Measurements from ENCODE around the gene GBP6.

GBP6 gene

GRCh38 chr1:89351597-89352311, 12.1 kb upstream of the GBP6 start:
- Histone ChIP-seq H3K36me3 (ENCODE audit: control insufficient read depth in 1 of 2, insufficient read depth in 2 of 2, low read length in 2 of 2) (no peaks in the 10 kb centered on the region), H3K4me3 (ENCODE audit: low read depth in 1 of 2, low read length in 2 of 2) (no peak overlapping the region), H3K27ac (ENCODE audit: low read depth, low read length) (no peak overlapping the region), H3K9ac (ENCODE audit: low read depth in 1 of 2, low read length in 2 of 2) (no peak overlapping the region), H3K9me3 (ENCODE audit: control insufficient read depth in 1 of 2, low read length in 2 of 2) (no peaks in the 10 kb centered on the region), H3K4me1 (ENCODE audit: control insufficient read depth in 1 of 2, insufficient read depth in 2 of 2, low read length in 2 of 2) (no peaks in the 10 kb centered on the region), H3K27me3 (ENCODE audit: control insufficient read depth in 1 of 2, insufficient read depth in 2 of 2, low read length in 2 of 2) (no peaks in the 10 kb centered on the region)

- Histone ChIP-seq H3K27me3 (ENCODE audit: control insufficient read depth in 1 of 2, insufficient read depth in 2 of 2, low read length in 2 of 2) (no peaks in the 10 kb centered on the region), H3K4me1 (ENCODE audit: control insufficient read depth in 1 of 2, insufficient read depth in 2 of 2, low read length in 2 of 2) (no peaks in the 10 kb centered on the region), H3K9me3 (ENCODE audit: control insufficient read depth in 1 of 2, low read length in 2 of 2) (no peaks in the 10 kb centered on the region), H3K36me3 (ENCODE audit: control insufficient read depth in 1 of 2, insufficient read depth in 2 of 2, low read length in 2 of 2) (no peaks in the 10 kb centered on the region), H3K27ac (ENCODE audit: low read depth, low read length) (no peak overlapping the region), H3K4me3 (ENCODE audit: low read depth in 1 of 2, low read length in 2 of 2) (no peak overlapping the region), H3K9ac (ENCODE audit: low read depth in 1 of 2, low read length in 2 of 2) (no peak overlapping the region)
These were observed 11.4 kb upstream of the GBP6 start for GRCh38 chr1:89352421-89352820.

DNA sequence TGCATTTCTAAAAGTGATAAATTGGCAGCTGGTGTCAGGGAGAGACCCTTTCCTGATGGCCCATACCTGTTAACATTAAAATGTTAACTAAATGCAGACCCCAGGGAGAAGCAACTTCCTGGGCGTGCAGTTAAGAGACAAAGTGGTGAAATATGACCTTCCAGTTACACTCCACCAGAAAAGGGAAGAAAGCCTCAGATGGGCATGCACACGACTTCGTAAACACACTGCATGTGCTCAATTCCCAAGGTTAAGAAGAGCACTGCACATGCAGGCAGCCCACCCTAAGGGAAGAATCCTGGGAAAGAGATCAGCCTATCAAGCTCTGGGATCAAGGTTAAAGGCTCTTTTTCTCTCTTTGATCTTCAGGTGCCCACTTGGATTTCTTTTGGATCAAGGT, 9.7 kb upstream of the GBP6 start:
- no peaks in the 10 kb centered on the region for H3K36me3 ChIP-seq (ENCODE audit: control insufficient read depth in 1 of 2, insufficient read depth in 2 of 2, low read length in 2 of 2)
- no peak overlapping the region for H3K9ac ChIP-seq (ENCODE audit: low read depth in 1 of 2, low read length in 2 of 2)
- H3K9me3 ChIP-seq (ENCODE audit: control insufficient read depth in 1 of 2, low read length in 2 of 2) = no peaks in the 10 kb centered on the region
- H3K4me1 ChIP-seq (ENCODE audit: control insufficient read depth in 1 of 2, insufficient read depth in 2 of 2, low read length in 2 of 2) = no peaks in the 10 kb centered on the region
- no peak overlapping the region for H3K4me3 ChIP-seq (ENCODE audit: low read depth in 1 of 2, low read length in 2 of 2)
- no peaks in the 10 kb centered on the region for H3K27me3 ChIP-seq (ENCODE audit: control insufficient read depth in 1 of 2, insufficient read depth in 2 of 2, low read length in 2 of 2)
- H3K27ac ChIP-seq (ENCODE audit: low read depth, low read length) = no peak overlapping the region

DNA sequence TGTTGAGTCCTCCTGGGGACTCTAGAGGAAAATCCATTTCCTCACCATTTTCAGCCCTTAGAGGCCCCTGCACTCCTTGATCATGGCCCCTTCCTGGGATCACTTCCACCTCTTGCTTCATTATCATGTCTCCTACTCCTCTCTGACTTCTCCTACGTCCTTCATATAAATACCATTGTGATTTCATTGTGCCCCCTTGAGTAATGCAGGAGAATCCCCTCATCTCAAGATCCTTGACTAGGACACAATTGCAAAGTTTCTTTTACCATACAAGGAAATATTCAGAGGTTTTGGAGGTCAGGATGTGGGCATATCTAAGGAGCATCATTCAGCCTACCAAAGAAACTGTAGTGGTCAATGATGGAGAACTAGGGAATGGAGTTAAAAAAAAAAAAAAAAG, 8.8 kb upstream of the GBP6 start:
- no peaks in the 10 kb centered on the region for H3K9me3 ChIP-seq (ENCODE audit: control insufficient read depth in 1 of 2, low read length in 2 of 2)
- H3K27me3 ChIP-seq (ENCODE audit: control insufficient read depth in 1 of 2, insufficient read depth in 2 of 2, low read length in 2 of 2) = no peaks in the 10 kb centered on the region
- no peak overlapping the region for H3K9ac ChIP-seq (ENCODE audit: low read depth in 1 of 2, low read length in 2 of 2)
- H3K36me3 ChIP-seq (ENCODE audit: control insufficient read depth in 1 of 2, insufficient read depth in 2 of 2, low read length in 2 of 2) = no peaks in the 10 kb centered on the region
- no peak overlapping the region for H3K4me3 ChIP-seq (ENCODE audit: low read depth in 1 of 2, low read length in 2 of 2)
- H3K27ac ChIP-seq (ENCODE audit: low read depth, low read length) = no peak overlapping the region
- no peaks in the 10 kb centered on the region for H3K4me1 ChIP-seq (ENCODE audit: control insufficient read depth in 1 of 2, insufficient read depth in 2 of 2, low read length in 2 of 2)

DNA sequence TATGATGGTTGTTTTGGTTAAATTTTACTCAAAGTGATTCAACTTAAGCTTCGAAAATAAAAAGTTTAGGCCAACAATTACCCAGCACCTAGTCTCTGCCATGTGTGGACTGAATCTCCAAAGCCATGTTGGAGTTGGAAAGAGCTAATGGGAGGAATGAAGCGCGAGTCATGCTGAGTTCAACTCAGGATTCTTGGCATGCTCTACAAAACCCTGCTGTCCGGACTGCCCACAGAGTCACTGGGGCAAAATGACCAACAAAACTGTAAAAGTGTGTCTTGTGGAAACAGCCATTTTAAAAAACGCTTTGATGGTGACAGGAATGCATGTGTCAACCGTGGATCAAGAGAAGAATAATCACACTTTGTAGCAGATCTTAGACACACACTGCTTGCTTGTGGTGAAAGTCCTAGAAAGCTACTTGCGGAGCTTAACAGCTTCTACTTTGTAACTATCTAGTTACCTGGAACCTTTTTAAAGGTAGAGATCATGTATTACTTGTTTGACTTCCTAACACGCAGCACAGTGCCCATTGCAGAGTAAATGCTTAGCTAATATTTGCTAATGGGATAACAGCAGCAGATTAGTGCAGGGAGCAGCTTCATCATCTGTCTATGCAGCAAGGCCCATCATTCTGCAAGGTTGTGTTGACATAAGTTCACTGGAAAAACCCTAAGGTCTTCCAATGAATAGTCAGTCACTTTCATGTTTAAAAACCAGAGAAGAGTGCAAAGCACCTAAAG, 7.0 kb upstream of the GBP6 start:
- Histone ChIP-seq H3K9me3 (ENCODE audit: control insufficient read depth in 1 of 2, low read length in 2 of 2) (no peaks in the 10 kb centered on the region), H3K4me3 (ENCODE audit: low read depth in 1 of 2, low read length in 2 of 2) (no peak overlapping the region), H3K36me3 (ENCODE audit: control insufficient read depth in 1 of 2, insufficient read depth in 2 of 2, low read length in 2 of 2) (no peaks in the 10 kb centered on the region), H3K27me3 (ENCODE audit: control insufficient read depth in 1 of 2, insufficient read depth in 2 of 2, low read length in 2 of 2) (no peaks in the 10 kb centered on the region), H3K27ac (ENCODE audit: low read depth, low read length) (no peak overlapping the region), H3K4me1 (ENCODE audit: control insufficient read depth in 1 of 2, insufficient read depth in 2 of 2, low read length in 2 of 2) (no peaks in the 10 kb centered on the region), H3K9ac (ENCODE audit: low read depth in 1 of 2, low read length in 2 of 2) (no peak overlapping the region)

GRCh38 chr1:89358287-89358893, 5.5 kb upstream of the GBP6 start:
- no peaks in the 10 kb centered on the region for H3K36me3 ChIP-seq (ENCODE audit: control insufficient read depth in 1 of 2, insufficient read depth in 2 of 2, low read length in 2 of 2)
- H3K9ac ChIP-seq (ENCODE audit: low read depth in 1 of 2, low read length in 2 of 2) = no peak overlapping the region
- H3K4me3 ChIP-seq (ENCODE audit: low read depth in 1 of 2, low read length in 2 of 2) = peak overlapping the region in 1 of 2 donors; percentile 2
- H3K4me1 ChIP-seq (ENCODE audit: control insufficient read depth in 1 of 2, insufficient read depth in 2 of 2, low read length in 2 of 2) = peaks cover 0 to 4% of the 10 kb centered on the region in 2 donors
- no peak overlapping the region for H3K27ac ChIP-seq (ENCODE audit: low read depth, low read length)
- H3K27me3 ChIP-seq (ENCODE audit: control insufficient read depth in 1 of 2, insufficient read depth in 2 of 2, low read length in 2 of 2) = no peaks in the 10 kb centered on the region
- no peaks in the 10 kb centered on the region for H3K9me3 ChIP-seq (ENCODE audit: control insufficient read depth in 1 of 2, low read length in 2 of 2)

DNA sequence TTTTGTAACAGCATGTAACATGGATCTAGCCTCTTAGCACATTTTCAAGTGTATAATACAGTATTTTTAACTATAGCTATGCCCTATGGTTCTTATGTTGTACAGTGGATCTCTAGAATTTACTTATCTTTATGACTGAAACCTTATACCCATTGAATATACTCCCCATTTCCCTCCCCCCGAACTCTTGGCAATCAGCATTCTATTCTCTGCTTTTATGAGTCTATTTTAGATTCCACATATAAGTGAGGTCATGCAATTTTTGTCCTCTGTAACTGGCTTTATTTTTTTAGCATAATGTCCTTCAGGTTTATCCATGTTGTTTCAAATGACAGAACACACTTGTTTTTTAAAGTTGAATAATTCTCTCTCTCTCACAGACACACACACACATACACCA, 3.1 kb upstream of the GBP6 start:
- Histone ChIP-seq H3K36me3 (ENCODE audit: control insufficient read depth in 1 of 2, insufficient read depth in 2 of 2, low read length in 2 of 2) (no peaks in the 10 kb centered on the region), H3K27me3 (ENCODE audit: control insufficient read depth in 1 of 2, insufficient read depth in 2 of 2, low read length in 2 of 2) (no peaks in the 10 kb centered on the region), H3K4me1 (ENCODE audit: control insufficient read depth in 1 of 2, insufficient read depth in 2 of 2, low read length in 2 of 2) (peaks cover 0 to 4% of the 10 kb centered on the region in 2 donors), H3K4me3 (ENCODE audit: low read depth in 1 of 2, low read length in 2 of 2) (no peak overlapping the region), H3K9me3 (ENCODE audit: control insufficient read depth in 1 of 2, low read length in 2 of 2) (no peaks in the 10 kb centered on the region), H3K27ac (ENCODE audit: low read depth, low read length) (no peak overlapping the region), H3K9ac (ENCODE audit: low read depth in 1 of 2, low read length in 2 of 2) (no peak overlapping the region)

- Histone ChIP-seq H3K9me3 (ENCODE audit: control insufficient read depth in 1 of 2, low read length in 2 of 2) (no peaks in the 10 kb centered on the region), H3K4me1 (ENCODE audit: control insufficient read depth in 1 of 2, insufficient read depth in 2 of 2, low read length in 2 of 2) (peaks cover 0 to 4% of the 10 kb centered on the region in 2 donors), H3K36me3 (ENCODE audit: control insufficient read depth in 1 of 2, insufficient read depth in 2 of 2, low read length in 2 of 2) (no peaks in the 10 kb centered on the region), H3K27me3 (ENCODE audit: control insufficient read depth in 1 of 2, insufficient read depth in 2 of 2, low read length in 2 of 2) (no peaks in the 10 kb centered on the region), H3K27ac (ENCODE audit: low read depth, low read length) (no peak overlapping the region), H3K4me3 (ENCODE audit: low read depth in 1 of 2, low read length in 2 of 2) (no peak overlapping the region), H3K9ac (ENCODE audit: low read depth in 1 of 2, low read length in 2 of 2) (no peak overlapping the region)
These were observed 2.2 kb upstream of the GBP6 start for GRCh38 chr1:89361681-89362080.

DNA sequence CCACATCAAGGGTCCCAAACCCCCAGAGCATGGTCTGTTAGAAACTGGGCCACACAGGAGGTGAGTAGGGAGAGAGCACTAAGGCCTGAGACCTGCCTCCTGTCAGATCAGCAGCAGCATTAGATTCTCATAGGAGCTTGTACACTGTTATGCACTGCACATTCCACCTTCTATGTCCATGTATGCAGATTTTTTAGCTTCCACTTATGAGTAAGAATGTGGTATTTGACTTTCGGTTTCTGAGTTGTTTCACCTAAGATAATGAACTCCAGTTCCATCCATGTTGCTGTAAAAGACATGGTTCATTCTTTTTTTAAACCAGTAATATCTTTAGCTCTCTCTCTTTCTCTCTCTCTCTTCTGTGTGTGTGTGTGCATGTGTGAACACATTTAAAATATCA, 663 bp upstream of the GBP6 start:
- Histone ChIP-seq H3K9ac (ENCODE audit: low read depth in 1 of 2, low read length in 2 of 2) (no peak overlapping the region), H3K4me3 (ENCODE audit: low read depth in 1 of 2, low read length in 2 of 2) (no peak overlapping the region), H3K27me3 (ENCODE audit: control insufficient read depth in 1 of 2, insufficient read depth in 2 of 2, low read length in 2 of 2) (no peaks in the 10 kb centered on the region), H3K9me3 (ENCODE audit: control insufficient read depth in 1 of 2, low read length in 2 of 2) (no peaks in the 10 kb centered on the region), H3K27ac (ENCODE audit: low read depth, low read length) (no peak overlapping the region), H3K36me3 (ENCODE audit: control insufficient read depth in 1 of 2, insufficient read depth in 2 of 2, low read length in 2 of 2) (no peaks in the 10 kb centered on the region), H3K4me1 (ENCODE audit: control insufficient read depth in 1 of 2, insufficient read depth in 2 of 2, low read length in 2 of 2) (peaks cover 0 to 4% of the 10 kb centered on the region in 2 donors)

DNA sequence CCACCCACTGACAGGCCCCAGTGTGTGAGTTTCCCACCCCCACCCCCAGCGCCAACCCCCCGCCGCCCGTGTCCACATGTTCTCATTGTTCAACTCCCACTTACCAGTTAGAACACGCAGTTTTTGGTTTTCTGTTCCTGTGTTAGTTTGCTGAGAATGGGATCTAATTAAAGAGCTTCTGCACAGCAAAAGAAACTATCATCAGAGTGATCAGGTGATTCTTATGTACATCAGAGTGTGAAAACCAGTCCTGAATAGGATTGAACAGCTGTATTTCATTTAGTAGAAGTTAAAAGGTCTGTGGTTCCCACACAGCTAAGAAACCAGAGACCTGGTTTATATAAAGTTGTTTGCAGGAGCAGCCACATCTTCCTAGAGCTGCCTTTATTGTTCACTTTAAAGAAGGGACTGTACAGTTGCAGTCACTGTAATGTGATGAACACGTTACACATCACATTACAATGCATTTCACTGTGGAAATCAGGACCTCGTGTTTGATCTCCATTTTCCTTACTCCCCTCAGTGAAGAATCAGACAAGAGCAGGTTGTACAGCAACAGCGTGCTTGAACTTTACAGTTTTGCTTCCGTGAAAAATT, 1.2 kb downstream of the GBP6 start:
- H3K27me3 ChIP-seq (ENCODE audit: control insufficient read depth in 1 of 2, insufficient read depth in 2 of 2, low read length in 2 of 2) = no peaks in the 10 kb centered on the region
- H3K9ac ChIP-seq (ENCODE audit: low read depth in 1 of 2, low read length in 2 of 2) = no peak overlapping the region
- no peaks in the 10 kb centered on the region for H3K9me3 ChIP-seq (ENCODE audit: control insufficient read depth in 1 of 2, low read length in 2 of 2)
- peaks cover 0 to 4% of the 10 kb centered on the region in 2 donors for H3K4me1 ChIP-seq (ENCODE audit: control insufficient read depth in 1 of 2, insufficient read depth in 2 of 2, low read length in 2 of 2)
- H3K36me3 ChIP-seq (ENCODE audit: control insufficient read depth in 1 of 2, insufficient read depth in 2 of 2, low read length in 2 of 2) = no peaks in the 10 kb centered on the region
- no peak overlapping the region for H3K4me3 ChIP-seq (ENCODE audit: low read depth in 1 of 2, low read length in 2 of 2)
- no peak overlapping the region for H3K27ac ChIP-seq (ENCODE audit: low read depth, low read length)
